ENCODE results near the gene PAN3.

DNA sequence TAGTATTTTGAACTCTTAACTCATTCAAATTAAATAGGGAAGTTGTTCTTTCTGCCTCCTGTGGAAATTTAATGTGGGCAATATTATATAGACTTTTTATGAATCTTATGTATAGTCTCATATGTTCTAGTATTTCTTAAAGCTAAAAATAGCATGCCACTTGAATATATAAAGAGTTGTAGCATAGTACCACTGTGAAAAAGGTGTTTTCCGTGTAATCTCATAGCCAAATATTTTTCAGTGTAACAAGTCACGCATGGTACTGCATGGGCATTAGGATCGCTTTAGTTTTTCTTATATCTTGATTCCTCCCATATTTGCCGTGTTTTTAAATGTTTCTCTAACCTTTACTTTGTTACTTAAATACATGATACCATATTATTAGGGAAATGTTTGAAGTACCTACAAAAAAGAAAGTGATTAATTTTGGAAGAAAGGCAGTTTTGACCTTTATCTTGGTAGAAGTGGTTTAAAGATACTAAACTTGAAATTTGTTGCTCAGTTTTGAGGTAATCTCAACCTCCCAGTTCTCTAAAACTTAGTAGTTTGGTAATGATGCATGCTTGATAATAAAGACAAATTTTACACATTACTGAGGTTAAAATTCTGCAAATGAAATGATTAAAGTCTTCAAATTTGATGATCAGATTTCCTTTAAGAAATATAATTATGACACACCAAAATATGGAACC, 81.2 kb downstream of the PAN3 start:
- no peak for TF ChIP-seq POLR2AphosphoS5 (IDR thresholded peaks at IDR 0.05; ENCODE audit: low read depth, low read length)
- TF ChIP-seq, protein P1, sequence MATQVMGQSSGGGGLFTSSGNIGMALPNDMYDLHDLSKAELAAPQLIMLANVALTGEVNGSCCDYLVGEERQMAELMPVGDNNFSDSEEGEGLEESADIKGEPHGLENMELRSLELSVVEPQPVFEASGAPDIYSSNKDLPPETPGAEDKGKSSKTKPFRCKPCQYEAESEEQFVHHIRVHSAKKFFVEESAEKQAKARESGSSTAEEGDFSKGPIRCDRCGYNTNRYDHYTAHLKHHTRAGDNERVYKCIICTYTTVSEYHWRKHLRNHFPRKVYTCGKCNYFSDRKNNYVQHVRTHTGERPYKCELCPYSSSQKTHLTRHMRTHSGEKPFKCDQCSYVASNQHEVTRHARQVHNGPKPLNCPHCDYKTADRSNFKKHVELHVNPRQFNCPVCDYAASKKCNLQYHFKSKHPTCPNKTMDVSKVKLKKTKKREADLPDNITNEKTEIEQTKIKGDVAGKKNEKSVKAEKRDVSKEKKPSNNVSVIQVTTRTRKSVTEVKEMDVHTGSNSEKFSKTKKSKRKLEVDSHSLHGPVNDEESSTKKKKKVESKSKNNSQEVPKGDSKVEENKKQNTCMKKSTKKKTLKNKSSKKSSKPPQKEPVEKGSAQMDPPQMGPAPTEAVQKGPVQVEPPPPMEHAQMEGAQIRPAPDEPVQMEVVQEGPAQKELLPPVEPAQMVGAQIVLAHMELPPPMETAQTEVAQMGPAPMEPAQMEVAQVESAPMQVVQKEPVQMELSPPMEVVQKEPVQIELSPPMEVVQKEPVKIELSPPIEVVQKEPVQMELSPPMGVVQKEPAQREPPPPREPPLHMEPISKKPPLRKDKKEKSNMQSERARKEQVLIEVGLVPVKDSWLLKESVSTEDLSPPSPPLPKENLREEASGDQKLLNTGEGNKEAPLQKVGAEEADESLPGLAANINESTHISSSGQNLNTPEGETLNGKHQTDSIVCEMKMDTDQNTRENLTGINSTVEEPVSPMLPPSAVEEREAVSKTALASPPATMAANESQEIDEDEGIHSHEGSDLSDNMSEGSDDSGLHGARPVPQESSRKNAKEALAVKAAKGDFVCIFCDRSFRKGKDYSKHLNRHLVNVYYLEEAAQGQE (IDR thresholded peaks at IDR 0.05; ENCODE audit: insufficient read depth in 1 of 2, low read depth in 2 of 2, low read length in 2 of 2): no peak
- no peak for TF ChIP-seq TAF1 (IDR thresholded peaks at IDR 0.05; ENCODE audit: borderline replicate concordance, insufficient read depth, low read length)
- no peak for TF ChIP-seq SIN3A (IDR thresholded peaks at IDR 0.05; ENCODE audit: borderline replicate concordance, insufficient read depth, low read length)

Measured in PFSK-1 (cell line).